GM18519 (cell line): ENCODE measurements around the gene GNPTAB.
A peak's percentile ranks its signal among the peaks of the same experiment; 100 is the strongest.
"Not testable (repeated sequence)": the region's sequence is repeated elsewhere in the genome, so short reads cannot be mapped to it uniquely, and the experiment has no call there.

ENCODE experiments used
- ATAC-seq: cut with Tn5 transposase; IDR thresholded peaks from one replicate; pipeline ENCODE4 v1.9.1; 2021; ENCODE audit warnings: mild to moderate bottlenecking, moderate library complexity; ENCODE audit not compliant: unreplicated experiment, low FRiP score

GNPTAB gene

GRCh38 chr12:101854747-101855146, 24.0 kb upstream of the GNPTAB start:
- peak; percentile 32 for ATAC-seq

- no peak for ATAC-seq
These were observed 22.2 kb upstream of the GNPTAB start for GRCh38 chr12:101852998-101853397.

GRCh38 chr12:101850199-101850598, 19.4 kb upstream of the GNPTAB start:
- ATAC-seq: no peak

GRCh38 chr12:101847325-101847724, 16.6 kb upstream of the GNPTAB start:
- no peak for ATAC-seq

GRCh38 chr12:101845137-101845711, 14.5 kb upstream of the GNPTAB start:
- no peak for ATAC-seq

- no peak for ATAC-seq
These were observed 10.3 kb upstream of the GNPTAB start for GRCh38 chr12:101841069-101841468.

- ATAC-seq: no peak
These were observed 8.8 kb upstream of the GNPTAB start for GRCh38 chr12:101839324-101840283.

- ATAC-seq: no peak
These were observed 8.0 kb upstream of the GNPTAB start for GRCh38 chr12:101838628-101839323.

GRCh38 chr12:101832030-101832429, 1.3 kb upstream of the GNPTAB start:
- ATAC-seq: no peak

GRCh38 chr12:101829639-101830366, 956 bp downstream of the GNPTAB start:
- no peak for ATAC-seq

GRCh38 chr12:101828463-101829196, 2.1 kb downstream of the GNPTAB start:
- ATAC-seq: no peak

- ATAC-seq: no peak
These were observed 3.9 kb downstream of the GNPTAB start for GRCh38 chr12:101826766-101827368.

GRCh38 chr12:101824831-101825230, 5.9 kb downstream of the GNPTAB start:
- no peak for ATAC-seq

GRCh38 chr12:101823891-101824290, 6.9 kb downstream of the GNPTAB start:
- peak; percentile 66 for ATAC-seq

GRCh38 chr12:101823039-101823438, 7.7 kb downstream of the GNPTAB start:
- no peak for ATAC-seq

- peak; percentile 41 for ATAC-seq
These were observed 11.3 kb downstream of the GNPTAB start for GRCh38 chr12:101819467-101819866.

- ATAC-seq: not testable (repeated sequence)
These were observed 12.1 kb downstream of the GNPTAB start for GRCh38 chr12:101818689-101819088.

- ATAC-seq: no peak
These were observed 17.6 kb downstream of the GNPTAB start for GRCh38 chr12:101813117-101813516.

GRCh38 chr12:101812716-101813115, 18.0 kb downstream of the GNPTAB start:
- ATAC-seq: not testable (repeated sequence)
